Measurements from ENCODE around the gene CTSW. TPM values are rescaled to one million over a fixed set of nuclear protein-coding genes. Genes with fewer than 3 reads are reported as not detected.

Gene CTSW
- polyA plus RNA-seq, 12 donors, result 0.32 to 5.3 (median 0.78) TPM; not detected in 2

- DNase-seq, result no peak
Observed at GRCh38 chr11:65922565-65922964, 42.9 kb downstream of the CTSW start.

- no peak for DNase-seq
Observed at GRCh38 chr11:65925397-65925796, 45.8 kb downstream of the CTSW start.

GRCh38 chr11:65927904-65928397, 48.3 kb downstream of the CTSW start:
- no peak for DNase-seq

- no peak for DNase-seq
Observed at GRCh38 chr11:65928667-65929066, 49.0 kb downstream of the CTSW start.

- no peak for DNase-seq
Observed at GRCh38 chr11:65931773-65932557, 52.3 kb downstream of the CTSW start.

- no peak for DNase-seq
Observed at GRCh38 chr11:65932558-65932919, 52.9 kb downstream of the CTSW start.

Other genes with a start within 250 kb of the CTSW start
- gene SIPA1, start 241.7 kb upstream of the CTSW start, polyA plus RNA-seq (ENCODE audit: insufficient read length in 12 of 12), result 10 to 100 TPM in 11 of 12 donors, not detected in 1; 23.3 to 56.0 (median 33.6) TPM
- gene RELA, start 216.9 kb upstream of the CTSW start, polyA plus RNA-seq (ENCODE audit: insufficient read length in 12 of 12), result 10 to 100 TPM in 11 of 12 donors, not detected in 1; 34.7 to 75.7 (median 39.8) TPM
- 10 to 100 TPM in 11 of 12 donors, not detected in 1; 28.8 to 51.0 (median 38.1) TPM for gene KAT5, start 167.6 kb upstream of the CTSW start, polyA plus RNA-seq (ENCODE audit: insufficient read length in 12 of 12)
- gene RNASEH2C, start 159.0 kb upstream of the CTSW start, polyA plus RNA-seq (ENCODE audit: insufficient read length in 12 of 12), result 10 to 100 TPM in 11 of 12 donors, not detected in 1; 18.3 to 35.0 (median 22.9) TPM
- gene AP5B1, start 98.9 kb upstream of the CTSW start, polyA plus RNA-seq (ENCODE audit: insufficient read length in 12 of 12), result 1 to 10 TPM in 11 of 12 donors, not detected in 1; 1.2 to 7.0 (median 1.8) TPM
- 1 to 10 TPM in 3 of 12 donors, under 1 TPM in 4, not detected in 5; 0.07 to 8.2 (median 0.44) TPM for gene OVOL1, start 92.8 kb upstream of the CTSW start, polyA plus RNA-seq (ENCODE audit: insufficient read length in 12 of 12)
- gene SNX32, start 45.9 kb upstream of the CTSW start, polyA plus RNA-seq (ENCODE audit: insufficient read length in 12 of 12), result 1 to 10 TPM in 6 of 12 donors, under 1 TPM in 4, not detected in 2; 0.84 to 3.2 (median 1.2) TPM
- 100 to 1,000 TPM in 11 of 12 donors, not detected in 1; 525 to 708 (median 574) TPM for gene CFL1, start 21.7 kb upstream of the CTSW start, polyA plus RNA-seq (ENCODE audit: insufficient read length in 12 of 12)
- gene MUS81, start 19.4 kb upstream of the CTSW start, polyA plus RNA-seq (ENCODE audit: insufficient read length in 12 of 12), result 10 to 100 TPM in 11 of 12 donors, not detected in 1; 35.4 to 63.0 (median 39.4) TPM
- 100 to 1,000 TPM in 5 of 12 donors, 10 to 100 TPM in 6, not detected in 1; 72.0 to 155 (median 92.2) TPM for gene EFEMP2, start 7.0 kb upstream of the CTSW start, polyA plus RNA-seq (ENCODE audit: insufficient read length in 12 of 12)
- gene FIBP, start 8.6 kb downstream of the CTSW start, polyA plus RNA-seq (ENCODE audit: insufficient read length in 12 of 12), result 10 to 100 TPM in 11 of 12 donors, not detected in 1; 51.1 to 68.4 (median 60.3) TPM
- gene CCDC85B, start 10.8 kb downstream of the CTSW start, polyA plus RNA-seq (ENCODE audit: insufficient read length in 12 of 12), result 10 to 100 TPM in 8 of 12 donors, 1 to 10 TPM in 3, not detected in 1; 9.0 to 38.8 (median 10.5) TPM
- 1 to 10 TPM in 1 of 12 donors, under 1 TPM in 8, not detected in 3; 0.15 to 1.0 (median 0.24) TPM for gene FOSL1, start 20.6 kb downstream of the CTSW start, polyA plus RNA-seq (ENCODE audit: insufficient read length in 12 of 12)
- gene C11orf68, start 39.2 kb downstream of the CTSW start, polyA plus RNA-seq (ENCODE audit: insufficient read length in 12 of 12), result 10 to 100 TPM in 11 of 12 donors, not detected in 1; 26.1 to 37.7 (median 30.8) TPM
- 100 to 1,000 TPM in 1 of 12 donors, 10 to 100 TPM in 10, not detected in 1; 49.0 to 117 (median 65.8) TPM for gene DRAP1, start 39.6 kb downstream of the CTSW start, polyA plus RNA-seq (ENCODE audit: insufficient read length in 12 of 12)
- under 1 TPM in 5 of 12 donors, not detected in 7; 0.10 to 0.21 (median 0.12) TPM for gene TSGA10IP, start 65.6 kb downstream of the CTSW start, polyA plus RNA-seq (ENCODE audit: insufficient read length in 12 of 12)
- 10 to 100 TPM in 11 of 12 donors, not detected in 1; 30.3 to 66.7 (median 32.6) TPM for gene SART1, start 81.9 kb downstream of the CTSW start, polyA plus RNA-seq (ENCODE audit: insufficient read length in 12 of 12)
- 10 to 100 TPM in 11 of 12 donors, not detected in 1; 13.9 to 21.6 (median 20.3) TPM for gene EIF1AD, start 122.3 kb downstream of the CTSW start, polyA plus RNA-seq (ENCODE audit: insufficient read length in 12 of 12)
- gene BANF1, start 122.7 kb downstream of the CTSW start, polyA plus RNA-seq (ENCODE audit: insufficient read length in 12 of 12), result 100 to 1,000 TPM in 11 of 12 donors, not detected in 1; 207 to 438 (median 224) TPM
- gene CST6, start 132.2 kb downstream of the CTSW start, polyA plus RNA-seq (ENCODE audit: insufficient read length in 12 of 12), result 1 to 10 TPM in 1 of 12 donors, under 1 TPM in 2, not detected in 9; 0.66 to 2.2 (median 0.88) TPM
- gene CATSPER1, start 146.6 kb downstream of the CTSW start, polyA plus RNA-seq (ENCODE audit: insufficient read length in 12 of 12), result under 1 TPM in 5 of 12 donors, not detected in 7; 0.08 to 0.57 (median 0.11) TPM
- 1 to 10 TPM in 1 of 12 donors, under 1 TPM in 8, not detected in 3; 0.24 to 1.1 (median 0.47) TPM for gene GAL3ST3, start 169.3 kb downstream of the CTSW start, polyA plus RNA-seq (ENCODE audit: insufficient read length in 12 of 12)
- gene SF3B2, start 172.5 kb downstream of the CTSW start, polyA plus RNA-seq (ENCODE audit: insufficient read length in 12 of 12), result 100 to 1,000 TPM in 11 of 12 donors, not detected in 1; 120 to 210 (median 134) TPM
- gene PACS1, start 190.4 kb downstream of the CTSW start, polyA plus RNA-seq (ENCODE audit: insufficient read length in 12 of 12), result 100 to 1,000 TPM in 1 of 12 donors, 10 to 100 TPM in 11; 29.9 to 128 (median 33.8) TPM